Stimulated activated CD4-positive, alpha-beta T cell treated with anti-CD3 and anti-CD28 coated beads, Interleukin-15, amount 100 ng/mL, for 1 hour (primary cell): ENCODE measurements around the gene SH3BP5.
"Not testable (repeated sequence)": the region's sequence is repeated elsewhere in the genome, so short reads cannot be mapped to it uniquely, and the experiment has no call there.

Experiments
- DNase-seq, 2 donors: peaks; one replicate each; pipeline ENCODE4 v3.0.0-alpha.2; 2020; ENCODE audit warnings: low read depth in 1 of 2, low spot score in 1 of 2

Gene SH3BP5, protein sequence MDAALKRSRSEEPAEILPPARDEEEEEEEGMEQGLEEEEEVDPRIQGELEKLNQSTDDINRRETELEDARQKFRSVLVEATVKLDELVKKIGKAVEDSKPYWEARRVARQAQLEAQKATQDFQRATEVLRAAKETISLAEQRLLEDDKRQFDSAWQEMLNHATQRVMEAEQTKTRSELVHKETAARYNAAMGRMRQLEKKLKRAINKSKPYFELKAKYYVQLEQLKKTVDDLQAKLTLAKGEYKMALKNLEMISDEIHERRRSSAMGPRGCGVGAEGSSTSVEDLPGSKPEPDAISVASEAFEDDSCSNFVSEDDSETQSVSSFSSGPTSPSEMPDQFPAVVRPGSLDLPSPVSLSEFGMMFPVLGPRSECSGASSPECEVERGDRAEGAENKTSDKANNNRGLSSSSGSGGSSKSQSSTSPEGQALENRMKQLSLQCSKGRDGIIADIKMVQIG

GRCh38 chr3:15332405-15333098 lies at the start of gene SH3BP5:
Gene SH3BP5, minus strand, starts transcription at chr3:15332586. Its CDS starts 178 bp downstream, at chr3:15332408.
- DNase-seq, result peak; percentile 53 to 69

DNA sequence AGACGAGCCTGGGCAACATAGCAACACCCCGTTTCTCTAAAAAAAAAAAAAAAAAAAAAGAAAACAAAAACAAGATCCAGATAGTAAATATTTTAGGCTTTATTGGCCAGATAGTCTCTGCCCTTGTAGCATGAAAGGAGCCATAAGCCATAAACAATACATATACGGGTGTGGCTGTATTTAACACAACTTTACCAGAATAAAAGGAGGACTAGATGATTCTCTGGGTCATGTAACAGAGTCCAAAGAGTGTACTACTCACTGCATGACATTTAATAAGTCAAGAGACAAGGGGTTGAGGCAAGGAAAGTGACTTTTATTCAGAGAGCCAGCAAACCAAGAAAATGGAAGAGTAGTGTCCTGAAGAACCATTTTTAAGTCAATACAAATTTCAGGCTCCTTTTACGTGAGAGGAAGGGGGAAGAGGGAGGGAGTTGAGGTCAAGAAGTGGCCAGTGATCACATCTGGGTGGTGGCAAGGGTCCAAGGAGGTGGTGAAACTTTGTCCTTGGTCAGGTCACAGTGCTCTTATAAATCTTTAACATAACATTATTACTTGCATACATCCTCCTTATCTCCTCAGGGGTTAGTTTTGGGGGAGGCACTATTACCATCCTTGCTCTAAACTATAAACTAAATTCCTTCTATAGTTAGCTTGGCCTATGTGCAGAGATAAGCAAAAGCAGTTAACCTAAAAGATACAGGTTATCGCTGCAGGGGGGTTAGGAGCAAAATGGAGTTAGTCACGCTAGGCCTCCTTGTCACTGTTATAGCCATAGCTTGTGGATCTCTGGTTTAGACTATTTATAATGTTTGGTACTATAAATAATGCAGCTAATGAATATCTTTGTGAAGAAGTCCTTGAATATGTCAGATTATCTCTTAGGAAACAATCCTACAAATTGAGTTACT lies 48.8 kb upstream of the SH3BP5 start:
- DNase-seq, result no peak

DNA sequence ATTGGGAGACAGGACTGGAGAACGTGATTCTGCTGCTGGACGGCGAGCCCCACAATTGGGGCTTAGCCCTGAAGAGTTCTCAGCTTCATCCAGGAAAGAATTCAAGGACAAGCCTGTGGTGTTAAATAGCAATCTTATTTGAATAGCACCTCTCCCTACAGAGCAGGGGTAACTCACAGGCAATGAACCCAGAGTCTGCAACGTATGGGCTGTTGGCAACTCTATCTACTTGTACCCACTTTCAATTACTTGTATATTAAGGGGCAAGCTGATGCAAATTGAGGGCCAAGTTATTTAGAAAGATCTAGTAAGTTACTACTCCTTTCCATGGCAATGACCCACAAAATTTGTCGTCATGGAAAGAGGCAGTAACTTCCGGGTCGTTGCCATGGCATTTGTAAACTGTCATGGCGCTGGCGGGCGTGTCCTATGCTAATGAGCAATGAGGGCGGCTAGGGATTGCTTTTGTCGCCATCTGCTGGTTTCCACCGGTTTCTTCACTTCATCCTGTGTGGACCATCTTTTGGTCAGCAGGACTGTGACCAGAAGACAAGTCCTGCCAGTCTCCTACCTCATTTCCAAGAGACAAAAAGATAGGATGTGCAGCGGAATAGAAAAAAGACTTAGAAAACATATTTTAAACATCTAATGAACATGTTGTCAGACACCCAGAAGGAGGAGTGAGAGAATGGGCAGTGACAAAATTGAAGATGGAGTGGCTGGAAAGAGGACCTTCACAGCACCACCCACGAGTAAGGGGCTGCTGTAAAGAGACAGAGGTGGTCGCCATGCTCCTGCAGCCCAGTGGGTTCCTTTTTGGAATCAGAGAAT lies 45.8 kb upstream of the SH3BP5 start:
- DNase-seq, result peak; percentile 80 to 84

- DNase-seq, result no peak
Measured at GRCh38 chr3:15375461-15376000, 43.1 kb upstream of the SH3BP5 start.

DNA sequence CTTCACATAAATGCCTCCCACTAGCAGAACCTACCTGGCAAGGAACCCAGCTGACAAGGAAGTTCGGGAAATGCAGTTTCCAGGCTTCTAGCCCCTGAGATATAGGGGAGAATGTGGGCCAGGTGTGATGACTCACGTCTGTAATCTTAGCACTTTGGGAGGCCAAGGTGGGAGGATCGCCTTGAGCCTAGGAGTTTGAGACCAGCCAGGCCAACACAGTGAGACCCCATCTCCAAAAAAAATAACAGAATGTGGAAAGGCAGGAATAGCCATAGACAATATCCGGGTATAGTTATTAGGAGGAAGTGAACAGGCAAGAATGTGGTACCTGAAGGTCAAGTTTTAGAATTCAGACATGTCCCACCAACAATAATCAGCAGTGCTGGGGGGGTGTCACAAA lies 40.5 kb upstream of the SH3BP5 start:
- DNase-seq, result no peak

GRCh38 chr3:15368561-15369135 lies 36.3 kb upstream of the SH3BP5 start:
- DNase-seq, result no peak

DNA sequence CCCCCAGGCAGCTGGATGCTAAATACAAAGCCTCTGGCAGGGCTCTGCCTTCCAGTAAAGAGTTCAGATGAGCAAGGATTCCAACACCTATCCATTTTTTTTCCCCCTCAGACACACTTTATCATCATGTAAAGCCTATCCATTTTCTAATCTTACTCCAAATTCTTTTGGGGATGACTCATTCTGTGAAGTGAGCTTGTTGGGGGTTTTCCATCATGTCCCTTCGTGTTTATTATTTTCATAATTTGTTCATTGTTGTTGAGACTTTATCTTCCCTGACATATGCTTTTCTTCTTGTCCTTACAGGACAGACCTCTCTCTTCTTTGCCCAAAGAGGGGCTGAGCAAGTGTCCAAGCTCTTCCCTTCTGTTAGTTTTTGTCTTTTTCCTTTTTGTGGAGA lies 34.7 kb upstream of the SH3BP5 start:
- DNase-seq, result no peak

DNA sequence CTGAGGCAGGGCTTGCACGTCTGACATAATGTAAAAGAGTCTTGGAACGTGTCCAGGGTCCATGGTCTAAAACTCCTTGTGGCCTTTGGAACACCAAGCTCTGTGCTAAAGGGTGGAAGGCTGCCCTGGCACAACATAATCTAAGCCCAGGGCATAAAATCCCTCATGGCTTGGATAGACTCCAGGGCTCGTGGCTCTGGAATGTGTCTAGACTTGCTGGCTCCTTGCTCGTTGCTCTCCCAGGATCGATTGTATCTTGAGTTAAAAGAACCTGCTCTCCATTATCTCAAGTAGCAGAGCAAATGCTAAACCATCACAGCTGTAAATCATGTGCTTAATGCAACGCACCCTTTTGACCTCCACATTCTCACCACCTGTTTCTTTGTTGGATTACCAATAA lies 31.7 kb upstream of the SH3BP5 start:
- not testable (repeated sequence) for DNase-seq

DNA sequence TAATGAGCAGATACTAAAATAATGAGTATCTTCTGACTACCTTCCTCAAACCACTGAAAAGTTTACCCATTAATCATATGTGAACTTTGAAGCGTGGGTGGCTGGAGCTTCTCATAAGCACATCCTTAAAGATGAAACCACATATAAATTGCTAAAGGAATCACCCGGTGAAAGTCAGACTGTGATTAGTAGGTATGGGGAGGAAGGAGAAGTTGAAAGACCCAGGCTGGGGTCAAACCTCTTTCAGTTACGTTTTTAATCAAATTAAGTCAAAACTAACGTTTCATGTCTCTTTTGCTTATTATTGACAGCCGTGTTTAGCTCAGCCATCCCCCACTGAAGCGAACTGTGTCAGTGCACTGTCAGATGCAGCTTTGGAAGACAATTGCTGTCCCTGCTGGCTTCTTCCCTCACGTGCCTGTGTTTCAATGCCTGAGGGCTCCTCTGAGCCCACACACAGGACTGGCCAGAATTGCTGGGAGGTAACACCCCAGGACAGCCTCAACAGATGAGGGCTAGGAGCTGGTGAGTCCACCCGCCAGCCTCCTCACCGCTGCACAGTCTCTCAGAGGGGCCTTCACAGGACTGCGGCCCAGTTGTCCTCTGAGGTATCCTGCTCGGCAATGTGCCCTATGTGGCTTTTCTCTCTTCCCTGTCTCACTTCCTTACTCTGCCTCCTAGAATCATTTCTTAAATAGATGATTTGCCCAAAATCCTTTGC lies 29.3 kb upstream of the SH3BP5 start:
- DNase-seq, result peak in 1 of 2 donors; percentile 26

GRCh38 chr3:15360788-15361493 lies 28.6 kb upstream of the SH3BP5 start:
- no peak for DNase-seq

DNA sequence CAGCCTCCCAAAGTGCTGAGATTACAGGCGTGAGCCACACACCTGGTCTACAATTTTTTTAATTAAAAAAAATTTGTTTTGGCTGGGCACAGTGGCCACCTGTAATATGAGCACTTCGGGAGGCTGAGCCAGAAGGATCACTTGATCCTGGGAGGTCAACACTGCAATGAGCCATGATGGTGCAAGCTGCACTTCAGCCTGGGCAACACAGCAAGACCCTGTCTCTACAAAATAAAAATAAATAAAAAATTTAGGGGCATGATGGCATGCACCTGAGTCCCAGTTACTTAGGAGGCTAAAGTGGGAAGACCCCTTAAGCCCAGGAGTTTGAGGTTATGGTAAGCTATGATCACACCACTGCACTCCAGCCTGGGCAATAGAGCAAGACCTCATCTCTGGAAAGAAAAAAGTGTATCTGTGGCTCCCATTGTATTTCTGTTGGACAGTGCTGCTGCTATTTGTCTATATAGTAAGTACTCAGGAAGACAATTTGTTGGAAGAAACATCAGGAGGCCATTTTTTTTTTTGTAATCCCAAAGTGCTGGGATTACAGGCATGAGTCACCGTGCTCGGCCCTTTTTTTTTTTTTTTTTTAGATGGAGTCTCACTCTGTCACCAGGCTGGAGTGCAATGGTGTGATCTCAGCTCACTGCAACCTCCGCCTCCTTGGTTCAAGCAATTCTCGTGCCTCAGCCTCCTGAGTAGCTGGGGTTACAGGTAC lies 27.5 kb upstream of the SH3BP5 start:
- no peak for DNase-seq

GRCh38 chr3:15356651-15357061 lies 24.3 kb upstream of the SH3BP5 start:
- not testable (repeated sequence) for DNase-seq

GRCh38 chr3:15356176-15356575 lies 23.8 kb upstream of the SH3BP5 start:
- no peak for DNase-seq

- DNase-seq, result no peak
Measured at GRCh38 chr3:15355086-15355485, 22.7 kb upstream of the SH3BP5 start.

DNA sequence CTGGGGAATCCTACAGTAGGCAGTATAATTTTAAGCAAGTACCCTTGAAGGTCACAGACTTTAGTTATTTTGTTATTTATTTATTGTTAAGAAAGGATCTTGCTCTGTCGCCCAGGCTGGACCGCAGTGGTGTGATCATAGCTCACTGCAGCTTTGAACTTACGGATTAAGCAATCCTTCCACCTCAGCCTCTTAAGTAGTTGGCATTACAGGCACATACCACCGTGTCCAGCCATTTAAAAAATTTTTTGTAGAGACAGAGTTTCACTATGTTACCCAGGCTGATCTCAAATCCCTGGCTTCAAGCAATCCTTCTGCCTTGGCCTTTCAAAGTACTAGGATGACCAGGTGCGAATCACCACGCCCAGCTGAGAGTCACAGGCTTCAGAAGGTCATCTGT lies 22.1 kb upstream of the SH3BP5 start:
- DNase-seq, result no peak

GRCh38 chr3:15350141-15350540 lies 17.8 kb upstream of the SH3BP5 start:
- no peak for DNase-seq

- DNase-seq, result not testable (repeated sequence)
Measured at GRCh38 chr3:15349438-15349837, 17.1 kb upstream of the SH3BP5 start.

- DNase-seq, result no peak
Measured at GRCh38 chr3:15348246-15348645, 15.9 kb upstream of the SH3BP5 start.
